Panc1 (cell line): ENCODE results near the gene CIB4. TPM values are rescaled to one million over a fixed set of nuclear protein-coding genes. Genes with fewer than 3 reads are reported as not detected.

Experiments used
- ATAC-seq: fragments of 200-7000 bp; cut with Tn5 transposase; 2 replicates; pipeline ENCODE4 v1.9.1; 2020; ENCODE audit warnings: mild to moderate bottlenecking, moderate library complexity
- BruUV-seq: library from RNA; stranded (reverse); fragments of 400-500 nt; replicated peaks from 2 replicates; lab custom pipeline; 2021; lab: Mats Ljungman, UMichigan
- CTCF ChIA-PET: fragments of 300-600 bp; sonication (Branson Sonifier 250); formaldehyde crosslinking; loops from one replicate; lab custom pipeline; 2022; ENCODE audit warnings: antibody characterized with exemption; lab: Charles Lee
- POLR2A ChIA-PET: fragments of 300-600 bp; sonication (Branson Sonifier 250); formaldehyde crosslinking; loops from one replicate; lab custom pipeline; 2022; ENCODE audit warnings: antibody characterized with exemption; lab: Charles Lee
- DNase-seq: peaks from one replicate; pipeline ENCODE4 v3.0.0-alpha.2; 2010; ENCODE audit warnings: low read depth, low spot score
- H3K27ac ChIP-seq: 2 replicates; pipeline ENCODE4 v1.5.1; 2011; ENCODE audit warnings: mild to moderate bottlenecking, low read length, inconsistent platforms
- H3K27me3 ChIP-seq: fragments of 200-500 bp; sonication (Bioruptor generic); 2 replicates; pipeline ENCODE4 v1.6.0; 2014; ENCODE audit warnings: low read length, inconsistent platforms; ENCODE audit not compliant: control insufficient read depth, insufficient read depth
- H3K36me3 ChIP-seq: fragments of 200-500 bp; sonication (Bioruptor generic); 2 replicates; pipeline ENCODE4 v1.5.1; 2014; ENCODE audit warnings: inconsistent platforms, mild to moderate bottlenecking, low read length, moderate library complexity; ENCODE audit not compliant: control insufficient read depth, insufficient read depth
- H3K4me1 ChIP-seq: 2 replicates; pipeline ENCODE4 v1.5.1; 2011; ENCODE audit warnings: inconsistent platforms, mild to moderate bottlenecking, low read length, moderate library complexity; ENCODE audit not compliant: control insufficient read depth, insufficient read depth
- H3K4me3 ChIP-seq, 2 experiments: 2 replicates each; pipeline ENCODE4 v1.5.1; 2011 to 2012; ENCODE audit warnings: low read depth in 2 of 2, low read length in 2 of 2, mild to moderate bottlenecking in 2 of 2, inconsistent platforms in 1 of 2, moderate library complexity in 1 of 2
- H3K9me3 ChIP-seq: fragments of 200-500 bp; sonication (Bioruptor generic); 2 replicates; pipeline ENCODE4 v1.5.1; 2014; ENCODE audit warnings: low read depth, mild to moderate bottlenecking, inconsistent platforms, low read length, moderate library complexity; ENCODE audit not compliant: control insufficient read depth, insufficient read depth
- CTCF ChIP-seq: fragments of 450-650 bp; IDR thresholded peaks from 2 replicates; pipeline ENCODE4 v1.5.1; 2017; ENCODE audit warnings: mild to moderate bottlenecking
- POLR2AphosphoS5 ChIP-seq: IDR thresholded peaks from 2 replicates; pipeline ENCODE4 v1.6.1; 2012; ENCODE audit warnings: mild to moderate bottlenecking, low read depth, low read length, moderate library complexity
- REST ChIP-seq, 2 experiments: IDR thresholded peaks; 2 replicates each; pipeline ENCODE4 v1.6.1; 2011 to 2012; ENCODE audit warnings: low read depth in 2 of 2, control low read depth in 1 of 2, low read length in 1 of 2, mild to moderate bottlenecking in 1 of 2, moderate library complexity in 1 of 2; ENCODE audit not compliant: insufficient read depth in 1 of 2
- SIN3A ChIP-seq: IDR thresholded peaks from 2 replicates; pipeline ENCODE4 v1.6.1; 2012; ENCODE audit warnings: low read depth, mild to moderate bottlenecking, low read length, moderate library complexity, borderline replicate concordance; ENCODE audit not compliant: insufficient read depth
- TCF7L2 ChIP-seq: IDR thresholded peaks from 2 replicates; pipeline ENCODE4 v1.6.1; 2011; ENCODE audit warnings: mild to moderate bottlenecking, low read depth, low read length, inconsistent platforms
- in situ Hi-C: cut with HindIII; loops from 2 replicates; pipeline ENCODE4 v1.10.0; 2016; ENCODE audit warnings: low sequenced_read_pairs, low pct_unique_long_range_greater_than_20kb
- intact Hi-C: fragments of 100-400 bp; cut with micrococcal nuclease; formaldehyde crosslinking; loops from one replicate; pipeline ENCODE4 v1.10.0; 2022; ENCODE audit not compliant: unreplicated experiment
- total RNA-seq: library from RNA; stranded (reverse); gene quantifications from one replicate; pipeline ENCODE4 v1.2.1, GENCODE V29; 2021; ENCODE audit not compliant: unreplicated experiment

Gene CIB4
- total RNA-seq, 1 experiment from 2014 or later, result 0.33 TPM

- Histone ChIP-seq H3K4me1 (no peaks in the 10 kb centered on the region), H3K36me3 (no peaks in the 10 kb centered on the region), H3K27ac (no peak overlapping the region), H3K9me3 (no peaks in the 10 kb centered on the region), H3K4me3 (no peak overlapping the region), H3K27me3 (no peaks in the 10 kb centered on the region; the same call in 1 of the 2 replicates)
- CTCF ChIA-PET, result no interaction called here
- intact Hi-C loops, result no loop called here
- in situ Hi-C loops, result no loop called here
- no peak for ATAC-seq
- no peak for DNase-seq
- TF ChIP-seq REST (IDR thresholded peaks at IDR 0.05; ENCODE audit: insufficient read depth in 1 of 2, low read depth in 2 of 2, low read length in 1 of 2), result no peak
- TF ChIP-seq SIN3A, result no peak
- no peak for TF ChIP-seq CTCF
- no peak for TF ChIP-seq TCF7L2
- TF ChIP-seq POLR2AphosphoS5, result no peak
- no TSS peak for BruUV-seq
- POLR2A ChIA-PET, result no interaction called here
These were observed 88.4 kb downstream of the CIB4 start for GRCh38 chr2:26552641-26553374.

GRCh38 chr2:26550276-26551015, 90.7 kb downstream of the CIB4 start:
- ATAC-seq (no peak), DNase-seq (no peak)
- Histone ChIP-seq H3K4me1 (no peaks in the 10 kb centered on the region), H3K4me3 (no peak overlapping the region), H3K27ac (no peak overlapping the region), H3K36me3 (no peaks in the 10 kb centered on the region), H3K27me3 (no peaks in the 10 kb centered on the region; the same call in 1 of the 2 replicates), H3K9me3 (no peaks in the 10 kb centered on the region)
- intact Hi-C loops, result no loop called here
- ChIA-PET POLR2A (no interaction called here), CTCF (no interaction called here)
- in situ Hi-C loops, result no loop called here
- no TSS peak for BruUV-seq
- TF ChIP-seq REST (IDR thresholded peaks at IDR 0.05; ENCODE audit: insufficient read depth in 1 of 2, low read depth in 2 of 2, low read length in 1 of 2), result no peak
- no peak for TF ChIP-seq POLR2AphosphoS5
- no peak for TF ChIP-seq CTCF
- TF ChIP-seq SIN3A, result no peak
- TF ChIP-seq TCF7L2, result no peak
